Esophagus squamous epithelium (tissue), 4 donors: Measurements from ENCODE around the gene PLEKHA5.

ENCODE experiments used
- POLR2A ChIP-seq, 4 donors: fragments of 450-650 bp; IDR thresholded peaks; one replicate each; pipeline ENCODE4 v1.6.1; 2017; ENCODE audit warnings: antibody characterized with exemption in 4 of 4, mild to moderate bottlenecking in 4 of 4, moderate library complexity in 3 of 4
- TF ChIP-seq, protein P1 (sequence below), 6 experiments: fragments of 450-650 bp in 4 of 6; fragments of 200-600 bp in 2 of 6; sonication (generic) in 2 of 6; IDR thresholded peaks; one replicate each; pipeline ENCODE4 v1.5.1; 2016 to 2019; ENCODE audit warnings: antibody characterized with exemption in 6 of 6, mild to moderate bottlenecking in 4 of 6, moderate library complexity in 4 of 6

DNA sequence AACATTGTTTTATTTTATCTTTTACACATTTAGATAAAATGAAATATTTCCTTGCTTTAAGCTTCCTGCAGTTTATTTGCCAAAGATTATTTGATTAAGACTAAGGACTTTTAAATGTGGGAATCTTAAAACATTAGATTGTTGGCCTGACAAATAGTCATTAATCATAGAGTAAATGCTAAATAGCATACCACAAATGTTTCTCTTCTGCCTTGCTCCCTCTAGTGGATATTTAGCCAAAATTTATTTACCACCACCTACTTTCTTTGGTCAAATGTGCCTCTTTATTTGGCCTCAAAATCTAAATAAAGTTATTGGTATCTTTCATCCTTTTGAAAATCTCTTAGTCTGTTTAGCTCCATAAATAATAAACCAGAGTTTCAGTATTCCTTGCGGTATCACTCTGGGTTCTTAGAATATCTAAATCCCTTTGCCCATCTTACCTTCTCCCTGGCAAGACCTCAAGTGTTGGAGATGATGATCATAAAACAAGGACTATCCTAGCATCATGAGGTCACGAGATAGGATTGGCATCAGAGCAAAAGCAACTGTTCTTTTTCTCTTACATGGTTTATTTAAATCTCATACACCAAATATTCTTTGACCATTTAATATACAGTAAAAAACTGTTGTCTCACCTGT lies 159.2 kb downstream of the PLEKHA5 start:
- no peak for TF ChIP-seq POLR2A (IDR thresholded peaks at IDR 0.05)
- TF ChIP-seq, protein P1, sequence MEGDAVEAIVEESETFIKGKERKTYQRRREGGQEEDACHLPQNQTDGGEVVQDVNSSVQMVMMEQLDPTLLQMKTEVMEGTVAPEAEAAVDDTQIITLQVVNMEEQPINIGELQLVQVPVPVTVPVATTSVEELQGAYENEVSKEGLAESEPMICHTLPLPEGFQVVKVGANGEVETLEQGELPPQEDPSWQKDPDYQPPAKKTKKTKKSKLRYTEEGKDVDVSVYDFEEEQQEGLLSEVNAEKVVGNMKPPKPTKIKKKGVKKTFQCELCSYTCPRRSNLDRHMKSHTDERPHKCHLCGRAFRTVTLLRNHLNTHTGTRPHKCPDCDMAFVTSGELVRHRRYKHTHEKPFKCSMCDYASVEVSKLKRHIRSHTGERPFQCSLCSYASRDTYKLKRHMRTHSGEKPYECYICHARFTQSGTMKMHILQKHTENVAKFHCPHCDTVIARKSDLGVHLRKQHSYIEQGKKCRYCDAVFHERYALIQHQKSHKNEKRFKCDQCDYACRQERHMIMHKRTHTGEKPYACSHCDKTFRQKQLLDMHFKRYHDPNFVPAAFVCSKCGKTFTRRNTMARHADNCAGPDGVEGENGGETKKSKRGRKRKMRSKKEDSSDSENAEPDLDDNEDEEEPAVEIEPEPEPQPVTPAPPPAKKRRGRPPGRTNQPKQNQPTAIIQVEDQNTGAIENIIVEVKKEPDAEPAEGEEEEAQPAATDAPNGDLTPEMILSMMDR (IDR thresholded peaks at IDR 0.05), result peak in 5 of 6 experiments; percentile 28 to 70 (median 61)
